H9 (cell line): ENCODE data around the gene OXSR1. TPM values are rescaled to one million over a fixed set of nuclear protein-coding genes. Genes with fewer than 3 reads are reported as not detected.

ENCODE experiments used
- DNase-seq: peaks from one replicate; pipeline ENCODE4 v3.0.0-alpha.2; 2017
- H2AFZ ChIP-seq: one replicate; pipeline ENCODE4 v1.6.1; 2013; ENCODE audit warnings: mild to moderate bottlenecking, low read length, control low read depth, moderate library complexity
- H2AK5ac ChIP-seq: 2 replicates; pipeline ENCODE4 v1.6.1; 2013; ENCODE audit warnings: low read length, control low read depth, mixed read lengths; ENCODE audit not compliant: insufficient read length
- H2BK120ac ChIP-seq: one replicate; pipeline ENCODE4 v1.6.1; 2013; ENCODE audit warnings: low read depth, mild to moderate bottlenecking, low read length, control low read depth, inconsistent platforms; ENCODE audit not compliant: poor library complexity, severe bottlenecking
- H2BK12ac ChIP-seq: 2 replicates; pipeline ENCODE4 v1.6.1; 2013; ENCODE audit warnings: low read length, control low read depth, mixed read lengths, low read depth; ENCODE audit not compliant: insufficient read length
- H2BK15ac ChIP-seq: 2 replicates; pipeline ENCODE4 v1.6.1; 2013; ENCODE audit warnings: low read depth, low read length, control low read depth
- H2BK20ac ChIP-seq: one replicate; pipeline ENCODE4 v1.6.1; 2013; ENCODE audit warnings: low read depth, mild to moderate bottlenecking, low read length, control low read depth, inconsistent platforms; ENCODE audit not compliant: poor library complexity, severe bottlenecking
- H2BK5ac ChIP-seq: 2 replicates; pipeline ENCODE4 v1.6.1; 2013; ENCODE audit warnings: low read length, control low read depth, mixed read lengths; ENCODE audit not compliant: insufficient read length
- H3K14ac ChIP-seq: 2 replicates; pipeline ENCODE4 v1.6.1; 2013; ENCODE audit warnings: low read length, control low read depth; ENCODE audit not compliant: insufficient read depth
- H3K18ac ChIP-seq: 2 replicates; pipeline ENCODE4 v1.6.1; 2013; ENCODE audit warnings: low read depth, mild to moderate bottlenecking, mixed read lengths, low read length, control low read depth; ENCODE audit not compliant: insufficient read length
- H3K23ac ChIP-seq: 2 replicates; pipeline ENCODE4 v1.6.1; 2013; ENCODE audit warnings: low read length, control low read depth, mixed read lengths, low read depth; ENCODE audit not compliant: insufficient read length
- H3K23me2 ChIP-seq: 2 replicates; pipeline ENCODE4 v1.6.1; 2013; ENCODE audit warnings: low read depth, mild to moderate bottlenecking, mixed read lengths, low read length, control low read depth; ENCODE audit not compliant: insufficient read length, poor library complexity, severe bottlenecking
- H3K27ac ChIP-seq: 2 replicates; pipeline ENCODE4 v1.5.1; 2013; ENCODE audit warnings: low read length, control low read depth, mixed read lengths, low read depth; ENCODE audit not compliant: insufficient read length
- H3K27me3 ChIP-seq: 2 replicates; pipeline ENCODE4 v1.6.1; 2013; ENCODE audit warnings: low read length, control low read depth, inconsistent platforms; ENCODE audit not compliant: insufficient read depth
- H3K4ac ChIP-seq: 2 replicates; pipeline ENCODE4 v1.6.1; 2013; ENCODE audit warnings: low read depth, mild to moderate bottlenecking, control low read depth, inconsistent platforms, low read length, moderate library complexity
- H3K4me1 ChIP-seq: 2 replicates; pipeline ENCODE4 v1.6.1; 2013; ENCODE audit warnings: low read length, control low read depth, inconsistent platforms; ENCODE audit not compliant: insufficient read depth
- H3K4me2 ChIP-seq: 2 replicates; pipeline ENCODE4 v1.6.1; 2013; ENCODE audit warnings: low read length, control low read depth, mixed read lengths; ENCODE audit not compliant: insufficient read length, insufficient read depth
- H3K56ac ChIP-seq: 2 replicates; pipeline ENCODE4 v1.6.1; 2013; ENCODE audit warnings: low read depth, mild to moderate bottlenecking, mixed read lengths, low read length, control low read depth; ENCODE audit not compliant: insufficient read length
- H3K79me1 ChIP-seq: 2 replicates; pipeline ENCODE4 v1.6.1; 2013; ENCODE audit warnings: low read depth, mild to moderate bottlenecking, moderate library complexity, low read length, control low read depth, inconsistent platforms; ENCODE audit not compliant: insufficient read depth, poor library complexity, severe bottlenecking
- H3K79me2 ChIP-seq: 2 replicates; pipeline ENCODE4 v1.6.1; 2013; ENCODE audit warnings: low read length, control low read depth, inconsistent platforms; ENCODE audit not compliant: insufficient read depth
- H3K9ac ChIP-seq: 2 replicates; pipeline ENCODE4 v1.6.1; 2013; ENCODE audit warnings: low read length, control low read depth, mixed read lengths; ENCODE audit not compliant: insufficient read length; ENCODE audit errors: extremely low read depth
- H3K9me3 ChIP-seq: one replicate; pipeline ENCODE4 v1.6.1; 2013; ENCODE audit warnings: low read depth, low read length, inconsistent platforms; ENCODE audit not compliant: control insufficient read depth
- H3T11ph ChIP-seq: one replicate; pipeline ENCODE4 v1.6.1; 2013; ENCODE audit warnings: mild to moderate bottlenecking, low read length, control low read depth, inconsistent platforms
- H4K20me1 ChIP-seq: one replicate; pipeline ENCODE4 v1.6.1; 2013; ENCODE audit not compliant: control insufficient read depth, insufficient read length, insufficient read depth
- H4K5ac ChIP-seq: 2 replicates; pipeline ENCODE4 v1.6.1; 2013; ENCODE audit warnings: low read depth, mild to moderate bottlenecking, mixed read lengths, low read length, control low read depth; ENCODE audit not compliant: insufficient read length
- H4K8ac ChIP-seq: replicated peaks from 2 replicates; pipeline ENCODE4 v1.6.1; 2013; ENCODE audit warnings: low read length, control low read depth, mixed read lengths, low read depth; ENCODE audit not compliant: insufficient read length
- H4K91ac ChIP-seq: 2 replicates; pipeline ENCODE4 v1.6.1; 2013; ENCODE audit warnings: low read depth, mild to moderate bottlenecking, moderate library complexity, mixed read lengths, low read length, control low read depth; ENCODE audit not compliant: insufficient read length
- H3K27ac Mint-ChIP-seq, 3 experiments: 2 replicates in 2 of 3; 3 replicates in 1 of 3; pipeline ENCODE4 v1.8.0; 2020 to 2021; ENCODE audit warnings: mixed read lengths in 3 of 3, mild to moderate bottlenecking in 1 of 3, moderate library complexity in 1 of 3
- H3K27me3 Mint-ChIP-seq: 2 replicates; pipeline ENCODE4 v1.8.0; 2021; ENCODE audit warnings: low read depth, mild to moderate bottlenecking, moderate library complexity, mixed read lengths
- H3K36me3 Mint-ChIP-seq, 3 experiments: 2 replicates in 2 of 3; 3 replicates in 1 of 3; pipeline ENCODE4 v1.8.0; 2020 to 2021; ENCODE audit warnings: low read depth in 3 of 3, mixed read lengths in 3 of 3; ENCODE audit not compliant: insufficient read depth in 1 of 3
- H3K4me1 Mint-ChIP-seq, 2 experiments: 2 replicates each; pipeline ENCODE4 v1.8.0; 2020; ENCODE audit warnings: mixed read lengths in 2 of 2
- H3K4me3 Mint-ChIP-seq, 2 experiments: 2 replicates in 1 of 2; 3 replicates in 1 of 2; pipeline ENCODE4 v1.8.0; 2020 to 2021; ENCODE audit warnings: mild to moderate bottlenecking in 2 of 2, mixed read lengths in 2 of 2, moderate library complexity in 1 of 2
- H3K9me3 Mint-ChIP-seq, 2 experiments: 2 replicates in 1 of 2; 3 replicates in 1 of 2; pipeline ENCODE4 v1.8.0; 2020; ENCODE audit warnings: mild to moderate bottlenecking in 2 of 2, mixed read lengths in 2 of 2, moderate library complexity in 1 of 2
- WGBS: extraction: QIAGEN DNeasy Blood & Tissue Kit; methylation state at CpG from one replicate; pipeline ENCODE4 v1.1.7; 2013; ENCODE audit warnings: missing lambda C conversion rate, low lambda C conversion rate, mixed read lengths; ENCODE audit not compliant: insufficient read length; ENCODE audit errors: extremely low coverage; 5-methylcytosine and 5-hydroxymethylcytosine counted together
- total RNA-seq: library from RNA; stranded (reverse); gene quantifications from 2 replicates; pipeline ENCODE4 v1.2.1, GENCODE V29; 2021
- TF ChIP-seq, protein P1 (sequence below): fragments of 200-600 bp; sonication (generic); conservative IDR thresholded peaks from 3 replicates; pipeline ENCODE4 v1.8.0; 2021; ENCODE audit warnings: antibody characterized with exemption, mild to moderate bottlenecking

The OXSR1 gene
- total RNA-seq, 1 experiment from 2014 or later, result 54.1 TPM

DNA sequence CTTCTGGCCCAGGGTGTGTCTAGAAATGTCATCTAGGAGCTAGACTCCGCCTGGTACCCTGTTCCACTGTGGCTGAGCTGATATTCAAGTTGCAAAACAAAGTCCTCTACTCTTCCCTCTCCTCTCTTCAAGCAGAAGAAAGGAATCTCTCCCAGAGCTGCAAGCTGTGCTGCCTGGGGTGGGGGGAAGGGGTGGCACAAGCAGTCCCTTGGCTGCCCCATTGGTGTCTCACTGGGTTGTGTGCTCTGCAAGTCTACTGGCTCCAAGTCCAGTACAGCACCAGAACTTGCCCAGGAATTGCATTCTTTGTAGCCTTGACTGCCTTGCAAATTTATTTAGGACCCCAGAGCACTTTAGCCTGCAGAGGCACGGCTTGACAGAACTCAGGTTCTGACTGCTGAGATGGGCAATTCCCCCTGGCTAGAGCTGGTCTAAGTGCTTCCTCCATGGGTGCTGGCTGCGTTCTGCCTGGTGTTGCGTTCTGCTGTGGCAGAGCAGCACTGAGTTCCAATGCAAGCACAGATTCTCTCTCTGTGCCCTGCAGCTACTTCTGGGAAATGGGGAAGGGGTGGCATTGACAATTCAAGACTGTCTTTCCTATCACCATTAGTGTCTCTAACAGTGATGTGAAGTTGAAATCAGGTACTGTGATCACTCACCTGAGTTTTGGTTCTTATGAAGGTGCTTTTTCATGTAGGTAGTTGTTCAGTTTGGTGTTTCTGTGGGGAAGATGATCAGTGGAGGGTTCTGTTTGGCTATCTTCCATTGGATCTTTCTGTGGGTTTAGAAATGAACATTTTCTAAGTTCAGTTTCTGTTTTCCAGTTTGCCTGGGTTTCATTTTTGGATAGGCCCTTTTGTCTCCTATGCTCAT is 39.5 kb downstream of the OXSR1 start:
- Histone ChIP-seq H3K27ac (no peak overlapping the region), H3K14ac (no peak overlapping the region), H3K4me1 (no peaks in the 10 kb centered on the region), H2BK12ac (no peak overlapping the region), H3K27me3 (no peaks in the 10 kb centered on the region), H3K18ac (no peak overlapping the region), H2BK5ac (no peak overlapping the region), H3K56ac (no peak overlapping the region), H2BK120ac (no peak overlapping the region), H4K8ac (no peak overlapping the region), H4K91ac (no peak overlapping the region), H2BK20ac (no peak overlapping the region), H3K79me1 (no peaks in the 10 kb centered on the region), H3K23ac (no peak overlapping the region), H3K4ac (no peak overlapping the region), H3T11ph (no peak overlapping the region), H2AK5ac (no peak overlapping the region), H3K4me2 (no peak overlapping the region), H3K9me3 (no peaks in the 10 kb centered on the region), H4K20me1 (no peaks in the 10 kb centered on the region), H3K9ac (no peak overlapping the region), H2AFZ (no peak overlapping the region), H3K23me2 (no peaks in the 10 kb centered on the region), H2BK15ac (no peak overlapping the region), H3K79me2 (no peaks in the 10 kb centered on the region), H4K5ac (no peak overlapping the region)
- WGBS, result no CpG with 5 or more reads among the region's 4 CpGs
- H3K4me3 Mint-ChIP-seq, result no peak overlapping the region
- H3K4me1 Mint-ChIP-seq, result peaks cover 4 to 5% of the 10 kb centered on the region in 2 experiments; a peak in 2 of 4 replicates
- TF ChIP-seq, protein P1, sequence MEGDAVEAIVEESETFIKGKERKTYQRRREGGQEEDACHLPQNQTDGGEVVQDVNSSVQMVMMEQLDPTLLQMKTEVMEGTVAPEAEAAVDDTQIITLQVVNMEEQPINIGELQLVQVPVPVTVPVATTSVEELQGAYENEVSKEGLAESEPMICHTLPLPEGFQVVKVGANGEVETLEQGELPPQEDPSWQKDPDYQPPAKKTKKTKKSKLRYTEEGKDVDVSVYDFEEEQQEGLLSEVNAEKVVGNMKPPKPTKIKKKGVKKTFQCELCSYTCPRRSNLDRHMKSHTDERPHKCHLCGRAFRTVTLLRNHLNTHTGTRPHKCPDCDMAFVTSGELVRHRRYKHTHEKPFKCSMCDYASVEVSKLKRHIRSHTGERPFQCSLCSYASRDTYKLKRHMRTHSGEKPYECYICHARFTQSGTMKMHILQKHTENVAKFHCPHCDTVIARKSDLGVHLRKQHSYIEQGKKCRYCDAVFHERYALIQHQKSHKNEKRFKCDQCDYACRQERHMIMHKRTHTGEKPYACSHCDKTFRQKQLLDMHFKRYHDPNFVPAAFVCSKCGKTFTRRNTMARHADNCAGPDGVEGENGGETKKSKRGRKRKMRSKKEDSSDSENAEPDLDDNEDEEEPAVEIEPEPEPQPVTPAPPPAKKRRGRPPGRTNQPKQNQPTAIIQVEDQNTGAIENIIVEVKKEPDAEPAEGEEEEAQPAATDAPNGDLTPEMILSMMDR, result no peak
- H3K36me3 Mint-ChIP-seq, result peaks cover 7 to 38% (median 17%) of the 10 kb centered on the region in 3 experiments
- H3K9me3 Mint-ChIP-seq, result no peaks in the 10 kb centered on the region
- H3K27ac Mint-ChIP-seq, result peak overlapping the region in 2 of 3 experiments; percentile 51 to 70; a peak in 3 of 7 replicates
- no peaks in the 10 kb centered on the region for H3K27me3 Mint-ChIP-seq
- no peak for DNase-seq
